ENCODE data around the gene SHC4.

- TF ChIP-seq CTCF (conservative IDR thresholded peaks at IDR 0.05) (no peak), ZFX (IDR thresholded peaks at IDR 0.05) (no peak)
Measured at GRCh38 chr15:48905847-48906246, 57.9 kb downstream of the SHC4 start.

All from C4-2B (cell line).